WTC11 (cell line): ENCODE measurements around the gene SCYGR4. TPM values are rescaled to one million over a fixed set of nuclear protein-coding genes. Genes with fewer than 3 reads are reported as not detected.

Experiments
- ATAC-seq: fragments of 200-7000 bp; cut with Tn5 transposase; 2 replicates; pipeline ENCODE4 v1.10.0; 2021; ENCODE audit warnings: mild to moderate bottlenecking, moderate library complexity
- CTCF ChIA-PET: fragments of 300-600 bp; sonication (Branson Sonifier 250); formaldehyde crosslinking; loops from one replicate; lab custom pipeline; 2021; ENCODE audit warnings: antibody characterized with exemption; lab: Charles Lee
- POLR2A ChIA-PET: fragments of 350-600 bp; sonication (Branson Sonifier 250); formaldehyde crosslinking; loops from one replicate; lab custom pipeline; 2021; ENCODE audit warnings: antibody characterized with exemption; lab: Charles Lee
- DNase-seq: peaks from one replicate; pipeline ENCODE4 v3.0.0; 2021; ENCODE audit warnings: low spot score
- H3K27ac Mint-ChIP-seq: 2 replicates; pipeline ENCODE4 v1.8.0; 2021; ENCODE audit warnings: mixed read lengths
- H3K27me3 Mint-ChIP-seq: 2 replicates; pipeline ENCODE4 v1.8.0; 2021; ENCODE audit warnings: low read depth, mild to moderate bottlenecking, moderate library complexity, mixed read lengths
- H3K36me3 Mint-ChIP-seq: 2 replicates; pipeline ENCODE4 v1.8.0; 2021; ENCODE audit warnings: mixed read lengths
- H3K4me1 Mint-ChIP-seq: 2 replicates; pipeline ENCODE4 v1.8.0; 2022; ENCODE audit warnings: mixed read lengths
- H3K4me3 Mint-ChIP-seq: 2 replicates; pipeline ENCODE4 v1.8.0; 2021; ENCODE audit warnings: mild to moderate bottlenecking, moderate library complexity, mixed read lengths
- H3K9me3 Mint-ChIP-seq: 2 replicates; pipeline ENCODE4 v1.8.0; 2021; ENCODE audit warnings: mixed read lengths
- ELF4 ChIP-seq: sonication (generic); formaldehyde crosslinking; IDR thresholded peaks from 2 replicates; pipeline ENCODE4 v1.8.1; 2022; ENCODE audit warnings: low read depth, mild to moderate bottlenecking, moderate library complexity, missing genetic modification reagents
- EMX1 ChIP-seq: fragments of 250-450 bp; sonication (Bioruptor Pico); IDR thresholded peaks from 2 replicates; pipeline ENCODE4 v1.8.0; 2021; ENCODE audit warnings: mild to moderate bottlenecking
- ESRRA ChIP-seq: sonication (generic); formaldehyde crosslinking; IDR thresholded peaks from 2 replicates; pipeline ENCODE4 v1.8.1; 2022; ENCODE audit warnings: mild to moderate bottlenecking, missing genetic modification reagents, borderline replicate concordance
- NR1H2 ChIP-seq: sonication (generic); formaldehyde crosslinking; IDR thresholded peaks from 2 replicates; pipeline ENCODE4 v1.9.0; 2021; ENCODE audit warnings: mild to moderate bottlenecking, moderate library complexity, missing genetic modification reagents
- NR3C1 ChIP-seq: sonication (generic); formaldehyde crosslinking; conservative IDR thresholded peaks from 2 replicates; pipeline ENCODE4 v1.8.1; 2023; ENCODE audit warnings: low read depth, mild to moderate bottlenecking, missing genetic modification reagents
- OVOL2 ChIP-seq: fragments of 250-450 bp; sonication (Bioruptor Pico); IDR thresholded peaks from 2 replicates; pipeline ENCODE4 v1.9.0; 2021; ENCODE audit warnings: mild to moderate bottlenecking, borderline replicate concordance
- ZNF121 ChIP-seq: sonication (generic); formaldehyde crosslinking; IDR thresholded peaks from 2 replicates; pipeline ENCODE4 v1.8.0; 2023; ENCODE audit warnings: missing genetic modification reagents
- ZNF138 ChIP-seq: sonication (generic); formaldehyde crosslinking; conservative IDR thresholded peaks from 2 replicates; pipeline ENCODE4 v1.8.1; 2022; ENCODE audit warnings: mild to moderate bottlenecking, moderate library complexity, missing genetic modification reagents
- ZNF317 ChIP-seq: sonication (generic); formaldehyde crosslinking; IDR thresholded peaks from 2 replicates; pipeline ENCODE4 v1.8.1; 2023; ENCODE audit warnings: low read depth, mild to moderate bottlenecking, moderate library complexity, missing genetic modification reagents, borderline replicate concordance
- ZNF416 ChIP-seq: fragments of 250-450 bp; sonication (Bioruptor Pico); IDR thresholded peaks from 2 replicates; pipeline ENCODE4 v1.9.0; 2021; ENCODE audit warnings: mild to moderate bottlenecking, inconsistent platforms
- total RNA-seq: library from RNA; stranded (reverse); gene quantifications from 3 replicates; pipeline ENCODE4 v1.2.3, GENCODE V29; 2021
- TF ChIP-seq, protein P1 (sequence below): fragments of 250-450 bp; sonication (Bioruptor Pico); IDR thresholded peaks from 2 replicates; pipeline ENCODE4 v1.9.0; 2021; ENCODE audit warnings: mild to moderate bottlenecking, borderline replicate concordance
- TF ChIP-seq, protein P2 (sequence below): sonication (generic); formaldehyde crosslinking; IDR thresholded peaks from 2 replicates; pipeline ENCODE4 v1.8.0; 2023; ENCODE audit warnings: missing genetic modification reagents
- TF ChIP-seq, protein P3 (sequence below): fragments of 250-450 bp; sonication (Bioruptor Pico); IDR thresholded peaks from 2 replicates; pipeline ENCODE4 v1.8.0; 2021; ENCODE audit warnings: mild to moderate bottlenecking
- TF ChIP-seq, protein P4 (sequence below): sonication (generic); formaldehyde crosslinking; IDR thresholded peaks from 2 replicates; pipeline ENCODE4 v1.8.1; 2022; ENCODE audit warnings: mild to moderate bottlenecking, moderate library complexity, missing genetic modification reagents
- TF ChIP-seq, protein P5 (sequence below): sonication (generic); formaldehyde crosslinking; IDR thresholded peaks from 2 replicates; pipeline ENCODE4 v1.8.0; 2022; ENCODE audit warnings: mild to moderate bottlenecking, missing genetic modification reagents
- TF ChIP-seq, protein P6 (sequence below): fragments of 250-450 bp; sonication (Bioruptor Pico); conservative IDR thresholded peaks from 2 replicates; pipeline ENCODE4 v1.9.0; 2021; ENCODE audit warnings: mild to moderate bottlenecking

The SCYGR4 gene
- total RNA-seq, 1 experiment from 2014 or later, result not detected

DNA sequence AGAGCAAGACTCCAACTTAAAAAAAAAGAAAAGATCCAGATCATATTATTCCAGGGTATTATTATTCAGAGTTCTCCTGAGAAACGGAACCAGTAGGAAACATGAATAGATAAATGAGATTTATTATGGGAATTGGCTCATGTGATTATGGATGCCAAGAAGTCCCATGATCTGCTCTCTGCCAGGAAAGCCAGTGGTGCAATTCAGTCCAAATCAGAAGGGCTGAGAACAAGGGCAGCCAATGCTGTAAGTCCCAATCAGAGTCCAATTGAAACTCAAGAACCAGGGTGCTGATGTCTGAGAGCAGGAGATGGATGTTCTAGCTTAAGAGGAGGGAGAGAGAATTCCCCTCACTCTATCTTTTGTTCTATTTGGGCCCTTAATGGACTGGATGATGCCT is 10.8 kb upstream of the SCYGR4 start (continued):
- TF ChIP-seq, protein P1, sequence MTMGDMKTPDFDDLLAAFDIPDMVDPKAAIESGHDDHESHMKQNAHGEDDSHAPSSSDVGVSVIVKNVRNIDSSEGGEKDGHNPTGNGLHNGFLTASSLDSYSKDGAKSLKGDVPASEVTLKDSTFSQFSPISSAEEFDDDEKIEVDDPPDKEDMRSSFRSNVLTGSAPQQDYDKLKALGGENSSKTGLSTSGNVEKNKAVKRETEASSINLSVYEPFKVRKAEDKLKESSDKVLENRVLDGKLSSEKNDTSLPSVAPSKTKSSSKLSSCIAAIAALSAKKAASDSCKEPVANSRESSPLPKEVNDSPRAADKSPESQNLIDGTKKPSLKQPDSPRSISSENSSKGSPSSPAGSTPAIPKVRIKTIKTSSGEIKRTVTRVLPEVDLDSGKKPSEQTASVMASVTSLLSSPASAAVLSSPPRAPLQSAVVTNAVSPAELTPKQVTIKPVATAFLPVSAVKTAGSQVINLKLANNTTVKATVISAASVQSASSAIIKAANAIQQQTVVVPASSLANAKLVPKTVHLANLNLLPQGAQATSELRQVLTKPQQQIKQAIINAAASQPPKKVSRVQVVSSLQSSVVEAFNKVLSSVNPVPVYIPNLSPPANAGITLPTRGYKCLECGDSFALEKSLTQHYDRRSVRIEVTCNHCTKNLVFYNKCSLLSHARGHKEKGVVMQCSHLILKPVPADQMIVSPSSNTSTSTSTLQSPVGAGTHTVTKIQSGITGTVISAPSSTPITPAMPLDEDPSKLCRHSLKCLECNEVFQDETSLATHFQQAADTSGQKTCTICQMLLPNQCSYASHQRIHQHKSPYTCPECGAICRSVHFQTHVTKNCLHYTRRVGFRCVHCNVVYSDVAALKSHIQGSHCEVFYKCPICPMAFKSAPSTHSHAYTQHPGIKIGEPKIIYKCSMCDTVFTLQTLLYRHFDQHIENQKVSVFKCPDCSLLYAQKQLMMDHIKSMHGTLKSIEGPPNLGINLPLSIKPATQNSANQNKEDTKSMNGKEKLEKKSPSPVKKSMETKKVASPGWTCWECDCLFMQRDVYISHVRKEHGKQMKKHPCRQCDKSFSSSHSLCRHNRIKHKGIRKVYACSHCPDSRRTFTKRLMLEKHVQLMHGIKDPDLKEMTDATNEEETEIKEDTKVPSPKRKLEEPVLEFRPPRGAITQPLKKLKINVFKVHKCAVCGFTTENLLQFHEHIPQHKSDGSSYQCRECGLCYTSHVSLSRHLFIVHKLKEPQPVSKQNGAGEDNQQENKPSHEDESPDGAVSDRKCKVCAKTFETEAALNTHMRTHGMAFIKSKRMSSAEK (CRISPR knock-in tag), result no peak
- TF ChIP-seq, protein P2, sequence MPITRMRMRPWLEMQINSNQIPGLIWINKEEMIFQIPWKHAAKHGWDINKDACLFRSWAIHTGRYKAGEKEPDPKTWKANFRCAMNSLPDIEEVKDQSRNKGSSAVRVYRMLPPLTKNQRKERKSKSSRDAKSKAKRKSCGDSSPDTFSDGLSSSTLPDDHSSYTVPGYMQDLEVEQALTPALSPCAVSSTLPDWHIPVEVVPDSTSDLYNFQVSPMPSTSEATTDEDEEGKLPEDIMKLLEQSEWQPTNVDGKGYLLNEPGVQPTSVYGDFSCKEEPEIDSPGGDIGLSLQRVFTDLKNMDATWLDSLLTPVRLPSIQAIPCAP (CRISPR knock-in tag), result no peak
- no peak for TF ChIP-seq ZNF121 (CRISPR knock-in tag)

DNA sequence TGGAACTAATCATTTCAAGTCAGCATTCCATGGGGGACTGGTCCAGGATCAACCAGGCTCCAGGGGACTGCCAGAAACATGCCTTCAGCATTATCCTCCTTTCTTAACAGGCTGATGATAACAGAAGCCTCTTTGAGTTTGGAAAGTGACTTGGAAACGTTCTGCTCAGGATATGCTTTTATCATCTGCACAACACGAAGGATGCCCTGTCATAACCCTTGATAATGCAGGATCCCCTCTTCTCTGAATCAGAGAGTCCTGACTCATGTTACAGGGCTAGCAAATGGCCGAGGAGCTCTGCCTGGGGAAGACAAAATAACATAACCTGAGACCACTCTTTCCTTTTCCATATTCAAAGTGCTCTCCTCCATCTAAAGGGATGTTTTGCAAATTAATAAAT is 9.4 kb upstream of the SCYGR4 start:
- ATAC-seq, result no peak
- no peaks in the 10 kb centered on the region for H3K27me3 Mint-ChIP-seq
- CTCF ChIA-PET, result interaction anchor here (1.6 to 1.7 kb wide), 2 partner anchors 158 to 166 kb away, joined by 6 to 7 read pairs; no protein-coding TSS in a partner anchor
- POLR2A ChIA-PET, result no interaction called here
- H3K27ac Mint-ChIP-seq, result no peak overlapping the region
- TF ChIP-seq ZNF138 (CRISPR knock-in tag), result no peak
- no peak for TF ChIP-seq ZNF317 (CRISPR knock-in tag)
- no peak for TF ChIP-seq ESRRA (CRISPR knock-in tag)
- no peak for TF ChIP-seq ELF4 (CRISPR knock-in tag)
- TF ChIP-seq, protein P3, sequence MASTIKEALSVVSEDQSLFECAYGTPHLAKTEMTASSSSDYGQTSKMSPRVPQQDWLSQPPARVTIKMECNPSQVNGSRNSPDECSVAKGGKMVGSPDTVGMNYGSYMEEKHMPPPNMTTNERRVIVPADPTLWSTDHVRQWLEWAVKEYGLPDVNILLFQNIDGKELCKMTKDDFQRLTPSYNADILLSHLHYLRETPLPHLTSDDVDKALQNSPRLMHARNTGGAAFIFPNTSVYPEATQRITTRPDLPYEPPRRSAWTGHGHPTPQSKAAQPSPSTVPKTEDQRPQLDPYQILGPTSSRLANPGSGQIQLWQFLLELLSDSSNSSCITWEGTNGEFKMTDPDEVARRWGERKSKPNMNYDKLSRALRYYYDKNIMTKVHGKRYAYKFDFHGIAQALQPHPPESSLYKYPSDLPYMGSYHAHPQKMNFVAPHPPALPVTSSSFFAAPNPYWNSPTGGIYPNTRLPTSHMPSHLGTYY, result no peak
- TF ChIP-seq NR1H2 (CRISPR knock-in tag), result no peak
- TF ChIP-seq, all 79 proteins: peak for 0
- H3K36me3 Mint-ChIP-seq, result no peaks in the 10 kb centered on the region
- 0 out of 2 replicates have a peak, but pooled peaks cover 3% of the 10 kb centered on the region for H3K4me1 Mint-ChIP-seq
- no peaks in the 10 kb centered on the region for H3K9me3 Mint-ChIP-seq
- no peak overlapping the region for H3K4me3 Mint-ChIP-seq
- DNase-seq, result no peak

DNA sequence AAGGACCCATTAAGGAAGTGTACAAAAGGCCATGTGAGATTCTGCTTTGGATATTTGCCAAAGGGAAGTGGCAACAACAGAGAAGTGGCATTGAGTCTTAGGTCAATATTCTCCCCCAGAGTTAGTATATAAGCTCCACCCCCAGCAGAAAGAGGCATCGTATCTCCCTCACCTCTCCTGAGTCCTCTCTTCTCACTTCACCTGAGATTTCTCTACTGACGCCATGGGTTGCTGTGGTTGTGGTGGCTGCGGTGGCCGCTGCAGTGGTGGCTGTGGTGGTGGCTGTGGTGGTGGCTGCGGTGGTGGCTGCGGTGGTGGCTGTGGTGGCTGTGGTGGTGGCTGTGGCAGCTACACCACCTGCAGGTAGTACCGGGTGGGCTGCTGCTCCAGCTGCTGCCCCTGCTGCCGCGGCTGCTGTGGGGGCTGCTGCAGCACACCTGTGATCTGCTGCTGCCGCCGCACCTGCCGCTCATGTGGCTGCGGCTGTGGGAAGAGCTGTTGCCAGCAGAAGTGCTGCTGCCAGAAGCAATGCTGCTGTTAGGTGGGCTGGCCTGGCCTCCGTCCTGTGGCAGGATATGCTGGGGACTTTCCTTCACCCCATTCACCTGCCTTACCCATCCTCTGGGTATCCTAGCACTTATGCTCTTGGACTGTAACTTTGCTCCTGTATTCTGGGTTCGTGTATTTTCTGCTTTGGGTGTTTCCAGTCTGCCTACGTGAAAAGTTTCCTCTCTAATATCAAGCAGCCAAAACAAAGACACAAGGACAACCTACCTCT is 8.5 kb upstream of the SCYGR4 start:
- CTCF ChIA-PET, result interaction anchor here (1.6 to 1.7 kb wide), 2 partner anchors 157 to 165 kb away, joined by 6 to 7 read pairs; no protein-coding TSS in a partner anchor
- H3K4me1 Mint-ChIP-seq, result peaks cover 6% of the 10 kb centered on the region; the same call in 1 of the 2 replicates
- ATAC-seq (no peak), DNase-seq (no peak)
- no peaks in the 10 kb centered on the region for H3K36me3 Mint-ChIP-seq
- no peak overlapping the region for H3K27ac Mint-ChIP-seq
- no peaks in the 10 kb centered on the region for H3K9me3 Mint-ChIP-seq
- POLR2A ChIA-PET, result no interaction called here
- H3K27me3 Mint-ChIP-seq, result no peaks in the 10 kb centered on the region
- H3K4me3 Mint-ChIP-seq, result no peak overlapping the region
- no peak for TF ChIP-seq EMX1 (CRISPR knock-in tag)
- TF ChIP-seq NR3C1 (CRISPR knock-in tag), result no peak
- TF ChIP-seq, protein P4, sequence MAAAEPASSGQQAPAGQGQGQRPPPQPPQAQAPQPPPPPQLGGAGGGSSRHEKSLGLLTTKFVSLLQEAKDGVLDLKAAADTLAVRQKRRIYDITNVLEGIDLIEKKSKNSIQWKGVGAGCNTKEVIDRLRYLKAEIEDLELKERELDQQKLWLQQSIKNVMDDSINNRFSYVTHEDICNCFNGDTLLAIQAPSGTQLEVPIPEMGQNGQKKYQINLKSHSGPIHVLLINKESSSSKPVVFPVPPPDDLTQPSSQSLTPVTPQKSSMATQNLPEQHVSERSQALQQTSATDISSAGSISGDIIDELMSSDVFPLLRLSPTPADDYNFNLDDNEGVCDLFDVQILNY (CRISPR knock-in tag), result no peak
- TF ChIP-seq, protein P2 (CRISPR knock-in tag), result no peak
- TF ChIP-seq ZNF416 (CRISPR knock-in tag), result no peak
- TF ChIP-seq, protein P5, sequence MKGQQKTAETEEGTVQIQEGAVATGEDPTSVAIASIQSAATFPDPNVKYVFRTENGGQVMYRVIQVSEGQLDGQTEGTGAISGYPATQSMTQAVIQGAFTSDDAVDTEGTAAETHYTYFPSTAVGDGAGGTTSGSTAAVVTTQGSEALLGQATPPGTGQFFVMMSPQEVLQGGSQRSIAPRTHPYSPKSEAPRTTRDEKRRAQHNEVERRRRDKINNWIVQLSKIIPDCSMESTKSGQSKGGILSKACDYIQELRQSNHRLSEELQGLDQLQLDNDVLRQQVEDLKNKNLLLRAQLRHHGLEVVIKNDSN, result no peak
- no peak for TF ChIP-seq ESRRA (CRISPR knock-in tag)
- TF ChIP-seq, protein P6, sequence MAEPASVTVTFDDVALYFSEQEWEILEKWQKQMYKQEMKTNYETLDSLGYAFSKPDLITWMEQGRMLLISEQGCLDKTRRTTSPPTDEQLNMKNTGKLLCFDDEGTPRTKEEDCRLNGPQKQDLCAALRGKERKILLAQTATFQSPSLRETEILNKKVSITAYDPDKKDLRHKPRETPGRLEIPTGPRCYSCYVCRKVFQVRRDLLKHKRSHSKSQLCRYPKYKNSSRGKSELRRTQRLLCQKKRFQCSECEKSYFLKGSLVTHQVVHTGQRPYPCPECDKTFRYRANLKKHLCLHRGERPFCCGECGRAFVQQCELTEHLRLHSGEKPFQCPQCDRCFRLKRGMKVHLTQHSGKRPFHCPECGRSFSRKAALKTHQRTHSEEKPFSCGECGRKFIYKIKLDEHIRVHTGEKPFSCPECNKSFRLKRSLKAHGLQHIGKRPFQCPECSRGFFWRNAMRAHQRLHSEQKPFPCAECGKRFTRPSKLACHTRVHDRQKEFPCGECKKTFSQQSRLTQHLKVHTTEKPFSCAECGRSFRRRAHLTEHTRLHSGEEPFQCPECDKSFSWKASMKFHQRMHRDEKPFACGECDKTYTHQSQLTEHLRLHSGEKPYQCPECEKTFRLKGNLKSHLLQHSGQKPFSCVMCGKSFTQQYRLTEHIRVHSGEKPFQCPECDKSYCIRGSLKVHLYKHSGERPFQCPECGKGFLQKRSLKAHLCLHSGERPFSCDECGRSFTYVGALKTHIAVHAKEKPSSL (CRISPR knock-in tag), result no peak
- TF ChIP-seq OVOL2 (CRISPR knock-in tag), result no peak
